Kidney (tissue), 14 donors: ENCODE results near the gene SYPL2. TPM values are rescaled to one million over a fixed set of nuclear protein-coding genes. Genes with fewer than 3 reads are reported as not detected.

Experiments used
- DNase-seq, 5 donors: peaks; one replicate each; pipeline ENCODE4 v3.0.0-alpha.2; 2013 to 2020
- FAIRE-seq: peaks from 2 replicates; lab custom pipeline; 2012; peaks lifted over from hg19 to GRCh38; lab: Jason Lieb, UNC
- H3K27ac ChIP-seq, 2 donors: one replicate each; pipeline ENCODE4 v1.7.0; 2013; ENCODE audit warnings: low read depth in 2 of 2, low read length in 2 of 2, inconsistent platforms in 1 of 2
- H3K27me3 ChIP-seq: one replicate; pipeline ENCODE4 v1.7.1; 2013; ENCODE audit warnings: low read length, inconsistent platforms; ENCODE audit not compliant: control insufficient read depth, insufficient read depth
- H3K36me3 ChIP-seq, 3 donors: one replicate each; pipeline versions ENCODE4 v1.7.0 to v1.7.1; 2013; ENCODE audit warnings: low read length in 3 of 3, control low read depth in 1 of 3, inconsistent platforms in 1 of 3; ENCODE audit not compliant: insufficient read depth in 3 of 3, control insufficient read depth in 2 of 3
- H3K4me1 ChIP-seq, 3 donors: one replicate each; pipeline versions ENCODE4 v1.7.0 to v1.7.1; 2013; ENCODE audit warnings: low read length in 3 of 3, inconsistent platforms in 1 of 3, low read depth in 1 of 3; ENCODE audit not compliant: control insufficient read depth in 2 of 3, insufficient read depth in 2 of 3
- H3K4me3 ChIP-seq, 3 donors: one replicate each; pipeline versions ENCODE4 v1.7.0 to v1.8.1; 2013; ENCODE audit warnings: low read length in 3 of 3, control low read depth in 1 of 3, inconsistent platforms in 1 of 3
- H3K9ac ChIP-seq, 3 donors: one replicate each; pipeline versions ENCODE4 v1.7.0 to v1.7.1; 2013; ENCODE audit warnings: low read length in 3 of 3, control low read depth in 1 of 3, inconsistent platforms in 1 of 3
- H3K9me3 ChIP-seq, 3 donors: one replicate each; pipeline versions ENCODE4 v1.7.0 to v1.7.1; 2013; ENCODE audit warnings: low read length in 3 of 3, control low read depth in 1 of 3, inconsistent platforms in 1 of 3; ENCODE audit not compliant: control insufficient read depth in 2 of 3, insufficient read depth in 1 of 3
- CTCF ChIP-seq: IDR thresholded peaks from 3 replicates; pipeline ENCODE4 v1.5.1; 2012; ENCODE audit warnings: mild to moderate bottlenecking, moderate library complexity, borderline replicate concordance; ENCODE audit not compliant: insufficient read depth; ENCODE audit errors: extremely low read depth
- intact Hi-C: fragments of 100-400 bp; cut with DNase I; formaldehyde crosslinking; loops from one replicate; pipeline ENCODE4 v1.11.1; 2022
- polyA plus RNA-seq: library from polyadenylated mRNA; stranded (reverse); fragments of 350-450 nt; fragmentation: Illumina TruSeq; extraction: RNeasy Lipid Tissue Mini Kit (QIAGEN cat#74804); gene quantifications from one replicate; pipeline ENCODE4 v1.2.3, GENCODE V29; 2014; ENCODE audit warnings: low read depth, low replicate concordance; ENCODE audit not compliant: insufficient read depth
- total RNA-seq: library from RNA; stranded (reverse); fragmentation: NEBNext Ultra II Directional; extraction: Animal tissue kit (Norgen Biotek cat#: 25700); gene quantifications from one replicate; pipeline ENCODE4 v1.2.1, GENCODE V29; 2021
- donor health status: control.
- donor health status: control.
- donor health status: control.
- donor health status: control.
- donor health status: control.
- donor health status: DM: yes; HTN: yes; CAD: no.
- donor health status: Normal renal cell carcinoma (clear cell type).

Gene SYPL2
- total and polyA plus RNA-seq, 2 donors from 2014 or later = 6.7 to 9.8 TPM

GRCh38 chr1:109501644-109502363, 35.5 kb downstream of the SYPL2 start:
- Histone ChIP-seq H3K4me1 (peaks cover 0 to 14% (median 4%) of the 10 kb centered on the region in 3 donors), H3K36me3 (peaks cover 0 to 10% (median 8%) of the 10 kb centered on the region in 3 donors), H3K9ac (no peak overlapping the region), H3K27me3 (no peaks in the 10 kb centered on the region), H3K27ac (no peak overlapping the region), H3K4me3 (no peak overlapping the region), H3K9me3 (no peaks in the 10 kb centered on the region)
- FAIRE-seq (no peak), DNase-seq (no peak)
- TF ChIP-seq CTCF = no peak
- intact Hi-C loops = no loop called here

- H3K4me3 ChIP-seq = no peak overlapping the region
- H3K27ac ChIP-seq = peak overlapping the region in 1 of 2 donors; percentile 3
- peaks cover 0 to 14% (median 4%) of the 10 kb centered on the region in 3 donors for H3K4me1 ChIP-seq
- no peaks in the 10 kb centered on the region for H3K9me3 ChIP-seq
- H3K9ac ChIP-seq = no peak overlapping the region
- intact Hi-C loops = no loop called here
- H3K27me3 ChIP-seq = no peaks in the 10 kb centered on the region
- no peak for TF ChIP-seq CTCF
- FAIRE-seq (no peak), DNase-seq (no peak)
- H3K36me3 ChIP-seq = peaks cover 0 to 7% (median 5%) of the 10 kb centered on the region in 3 donors
Measured at GRCh38 chr1:109502364-109502851, 36.1 kb downstream of the SYPL2 start.

GRCh38 chr1:109503935-109504334, 37.6 kb downstream of the SYPL2 start:
- FAIRE-seq (no peak), DNase-seq (no peak)
- intact Hi-C loops = no loop called here
- no peak overlapping the region for H3K4me3 ChIP-seq
- H3K27ac ChIP-seq = no peak overlapping the region
- TF ChIP-seq CTCF = no peak
- H3K27me3 ChIP-seq = no peaks in the 10 kb centered on the region
- H3K9ac ChIP-seq = no peak overlapping the region
- no peaks in the 10 kb centered on the region for H3K9me3 ChIP-seq
- H3K36me3 ChIP-seq = peaks cover 0 to 9% (median 0%) of the 10 kb centered on the region in 3 donors
- H3K4me1 ChIP-seq = peaks cover 0 to 15% (median 4%) of the 10 kb centered on the region in 3 donors
